Measurements from ENCODE around the gene TOMM6. TPM values are rescaled to one million over a fixed set of nuclear protein-coding genes. Genes with fewer than 3 reads are reported as not detected.
"Not testable (repeated sequence)": the region's sequence is repeated elsewhere in the genome, so short reads cannot be mapped to it uniquely, and the experiment has no call there.

The TOMM6 gene
- total RNA-seq, 1 donor from 2014 or later = 226 TPM

DNA sequence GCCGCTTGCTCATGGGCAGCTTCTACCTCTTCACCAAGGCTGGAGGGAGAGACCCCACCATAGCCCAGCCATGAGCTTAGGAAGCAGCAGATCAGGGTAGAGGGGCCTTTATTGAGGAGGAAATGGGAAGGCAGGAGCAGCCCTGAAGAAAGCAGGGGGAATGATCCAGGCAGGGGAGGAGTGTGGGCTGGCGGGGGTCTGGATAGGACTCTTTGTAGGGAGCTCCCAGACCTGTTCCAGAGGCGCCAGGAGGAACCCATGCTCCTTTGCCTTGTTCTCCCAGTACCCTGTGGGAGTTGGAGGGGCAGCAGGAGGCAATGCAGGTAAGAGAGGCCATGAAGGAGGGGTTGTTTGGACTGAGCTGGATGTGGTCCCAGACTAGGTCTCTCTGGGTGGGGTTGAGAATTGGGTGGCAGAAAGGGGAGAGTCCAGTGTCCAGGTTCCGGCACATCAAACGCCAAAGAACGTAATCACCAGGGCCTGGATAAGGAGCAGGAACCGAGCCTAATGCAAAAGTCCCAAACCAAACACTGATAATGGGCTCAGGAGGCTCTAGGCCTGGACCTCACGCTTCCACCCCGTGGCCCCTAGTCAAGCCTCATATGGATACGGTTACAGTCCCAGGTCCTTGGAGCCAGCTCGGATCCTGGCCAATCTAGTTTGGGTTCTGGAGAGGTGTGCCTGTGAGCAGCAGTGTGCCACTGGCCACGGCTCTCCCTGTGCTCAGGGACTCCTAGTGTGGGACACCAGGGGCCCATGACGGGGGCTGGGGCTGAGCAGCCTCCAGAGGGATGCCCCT, 28.2 kb upstream of the TOMM6 start:
- no peak for ATAC-seq
- intact Hi-C loops (cut with DNase I) = no loop called here
- no peak for DNase-seq (ENCODE audit: missing footprints)

DNA sequence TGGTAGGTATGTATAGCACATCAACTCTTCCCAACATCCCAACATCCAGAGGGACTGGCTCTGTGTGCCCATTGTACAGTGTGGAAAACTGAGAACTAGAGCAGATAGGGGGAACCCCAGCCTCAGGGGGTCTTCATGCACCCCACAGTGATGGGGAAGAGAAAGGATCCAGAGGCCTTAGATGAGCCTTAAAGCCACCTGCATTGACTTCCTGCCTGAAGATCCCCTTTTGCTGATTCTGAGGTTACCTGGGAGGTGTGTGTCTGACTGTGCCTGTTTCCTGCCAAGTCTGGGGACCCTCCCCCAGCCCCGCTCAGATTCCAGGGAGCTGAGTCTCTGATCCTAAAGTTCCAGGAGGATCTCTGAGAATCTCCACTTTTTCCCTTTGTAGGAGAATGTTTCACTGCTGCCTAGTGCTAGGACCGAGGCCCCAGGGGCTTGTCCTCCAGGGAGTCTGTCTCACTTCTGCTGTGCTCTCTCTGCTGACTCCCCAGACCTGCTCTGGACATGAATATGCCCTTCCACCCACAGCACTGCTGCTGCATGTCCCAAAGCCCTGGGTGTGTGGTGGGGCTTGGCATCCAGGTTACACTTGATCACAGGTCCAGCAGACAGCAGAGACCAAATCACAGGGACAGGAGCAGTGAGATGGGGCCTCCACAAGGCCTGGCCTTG, 27.5 kb upstream of the TOMM6 start:
- DNase-seq (ENCODE audit: missing footprints) (no peak), ATAC-seq (peak; percentile 24)
- intact Hi-C loops (cut with DNase I) = no loop called here

DNA sequence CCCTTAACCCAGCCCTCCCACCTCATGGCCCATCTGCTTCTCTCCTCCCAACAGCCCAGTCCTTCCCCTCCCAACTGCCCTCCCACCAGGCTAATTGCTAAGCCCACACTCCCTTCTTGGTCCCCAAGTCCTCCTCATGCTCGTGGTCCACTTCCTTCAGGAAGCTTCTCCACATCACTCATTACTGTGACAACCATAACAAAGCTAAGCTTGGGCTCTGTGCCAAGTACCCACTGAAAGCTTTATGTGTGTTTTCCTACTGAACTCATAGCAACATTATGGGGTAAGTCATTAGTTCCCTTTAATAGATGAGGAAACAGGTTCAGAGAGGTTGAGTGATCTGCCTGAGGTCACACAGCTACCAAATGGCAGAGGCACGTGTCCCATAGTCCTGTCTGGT, 24.0 kb upstream of the TOMM6 start:
- DNase-seq (ENCODE audit: missing footprints) (no peak), ATAC-seq (no peak)
- intact Hi-C loops (cut with DNase I) = no loop called here

- intact Hi-C loops (cut with DNase I); ATAC-seq; DNase-seq (ENCODE audit: missing footprints): not testable (repeated sequence)
Measured at GRCh38 chr6:41766043-41766664, 21.3 kb upstream of the TOMM6 start.

GRCh38 chr6:41767112-41767833, 20.2 kb upstream of the TOMM6 start:
- ATAC-seq = peak; percentile 83
- DNase-seq (ENCODE audit: missing footprints) = no peak
- intact Hi-C loops (cut with DNase I) = no loop called here

- intact Hi-C loops (cut with DNase I) = no loop called here
- DNase-seq (ENCODE audit: missing footprints) = no peak
- ATAC-seq = no peak
Measured at GRCh38 chr6:41768545-41769308, 18.8 kb upstream of the TOMM6 start.

- ATAC-seq = no peak
- intact Hi-C loops (cut with DNase I) = no loop called here
- DNase-seq (ENCODE audit: missing footprints) = no peak
Measured at GRCh38 chr6:41769376-41769775, 18.1 kb upstream of the TOMM6 start.

- DNase-seq (ENCODE audit: missing footprints) = no peak
Measured at GRCh38 chr6:41770381-41771057, 17.0 kb upstream of the TOMM6 start.

GRCh38 chr6:41771058-41771983, 16.2 kb upstream of the TOMM6 start:
- intact Hi-C loops (cut with DNase I) = no loop called here
- DNase-seq (ENCODE audit: missing footprints) (no peak), ATAC-seq (no peak)

More at GRCh38 chr6:41770381-41771057, 17.0 kb upstream of the TOMM6 start:
- ATAC-seq = no peak
- intact Hi-C loops (cut with DNase I) = no loop called here

DNA sequence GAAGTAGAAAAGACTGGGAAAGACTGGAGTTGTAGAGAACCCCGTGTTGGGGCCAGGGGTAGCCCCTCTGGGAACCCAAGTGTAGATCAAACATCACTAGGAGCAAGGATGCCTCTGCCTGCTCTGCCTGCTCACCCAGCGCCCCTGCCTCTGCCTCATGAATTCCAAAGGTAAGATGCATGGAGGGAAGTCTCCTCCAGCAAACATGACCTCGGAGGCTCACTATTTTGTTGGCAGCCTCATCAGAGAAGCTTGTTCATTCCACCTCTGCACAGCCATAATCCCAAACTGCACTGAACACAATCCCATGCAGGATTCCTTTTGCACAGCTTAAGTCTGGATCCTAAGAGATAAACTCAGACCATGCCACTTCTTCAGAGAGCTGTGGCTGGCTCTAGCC, 12.7 kb upstream of the TOMM6 start:
- intact Hi-C loops (cut with DNase I) = loop anchor here (5.0 kb wide), 3 partner anchors 78 to 408 kb away; no protein-coding TSS in a partner anchor
- no peak for ATAC-seq
- no peak for DNase-seq (ENCODE audit: missing footprints)

DNA sequence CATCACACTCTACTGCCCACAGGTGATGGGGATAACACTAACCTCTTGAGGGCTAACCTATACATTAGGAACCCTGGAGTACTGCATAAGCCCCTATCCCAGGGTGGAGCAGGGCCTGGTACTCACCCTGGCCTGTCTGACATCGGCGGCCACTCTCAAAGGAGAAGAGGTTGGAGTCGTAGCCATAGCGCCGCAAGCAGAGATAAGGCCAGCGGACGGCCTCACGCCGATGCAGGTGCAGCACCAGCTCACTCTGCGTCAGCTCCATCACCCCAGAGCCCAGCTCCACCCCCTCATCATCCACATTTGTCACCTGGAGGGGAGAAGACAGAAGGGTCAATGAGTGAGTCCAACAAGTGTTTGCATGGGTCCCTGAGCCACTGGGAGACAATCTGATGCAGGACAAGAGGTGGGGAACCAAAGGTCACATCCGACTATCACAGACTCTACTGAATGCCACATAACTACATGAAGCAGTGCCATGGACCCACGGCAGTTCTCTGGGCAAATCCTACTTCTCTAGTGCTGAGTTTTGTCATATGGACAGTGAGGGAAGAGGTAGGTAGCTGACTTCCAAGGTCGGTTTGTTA, 12.1 kb upstream of the TOMM6 start:
- intact Hi-C loops (cut with DNase I) = loop anchor here (5.0 kb wide), 3 partner anchors 78 to 408 kb away; no protein-coding TSS in a partner anchor
- DNase-seq (ENCODE audit: missing footprints) (no peak), ATAC-seq (no peak)

DNA sequence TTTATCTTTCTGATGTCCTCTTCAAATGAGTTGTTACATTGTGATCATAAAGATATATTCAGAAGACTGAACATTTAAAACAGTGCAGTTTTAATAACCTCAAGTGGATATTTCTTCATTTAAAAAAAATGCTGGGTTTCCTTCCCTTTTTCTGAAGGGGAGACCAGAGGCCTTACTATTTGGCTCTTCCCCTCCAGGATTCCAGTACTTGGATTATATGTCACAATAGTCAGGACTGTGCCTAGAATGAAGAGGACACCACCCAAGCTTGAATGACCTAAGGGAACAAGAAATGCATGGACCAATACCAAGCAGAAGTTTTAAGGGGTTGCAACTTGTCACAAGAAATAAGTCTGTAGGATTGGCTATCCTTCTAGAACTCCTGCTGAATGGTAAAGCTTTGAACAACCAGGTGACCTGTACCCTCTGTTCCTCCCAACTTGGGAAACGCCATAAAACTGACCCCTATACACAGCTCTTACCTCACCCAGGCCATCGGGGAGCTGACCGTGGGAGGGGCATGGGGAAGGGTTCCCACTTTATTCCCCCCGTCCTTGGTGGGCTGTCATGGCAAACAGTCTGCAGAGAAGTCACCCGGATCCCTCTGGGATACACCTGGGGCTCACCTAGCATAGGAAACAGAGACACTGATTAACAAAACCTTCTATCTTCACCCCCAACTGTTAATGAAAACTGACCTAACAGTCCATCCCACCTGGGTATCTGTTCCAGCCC, 9.8 kb upstream of the TOMM6 start:
- intact Hi-C loops (cut with DNase I) = loop anchor here (2.0 to 5.0 kb wide), 4 partner anchors 43 to 410 kb away; partner anchors contain the start of gene TFEB
- ATAC-seq (no peak), DNase-seq (ENCODE audit: missing footprints) (no peak)

GRCh38 chr6:41778895-41779294, 8.6 kb upstream of the TOMM6 start:
- intact Hi-C loops (cut with DNase I) = loop anchor here (2.0 to 5.0 kb wide), 4 partner anchors 44 to 412 kb away; partner anchors contain the start of gene TFEB
- no peak for DNase-seq (ENCODE audit: missing footprints)
- no peak for ATAC-seq

DNA sequence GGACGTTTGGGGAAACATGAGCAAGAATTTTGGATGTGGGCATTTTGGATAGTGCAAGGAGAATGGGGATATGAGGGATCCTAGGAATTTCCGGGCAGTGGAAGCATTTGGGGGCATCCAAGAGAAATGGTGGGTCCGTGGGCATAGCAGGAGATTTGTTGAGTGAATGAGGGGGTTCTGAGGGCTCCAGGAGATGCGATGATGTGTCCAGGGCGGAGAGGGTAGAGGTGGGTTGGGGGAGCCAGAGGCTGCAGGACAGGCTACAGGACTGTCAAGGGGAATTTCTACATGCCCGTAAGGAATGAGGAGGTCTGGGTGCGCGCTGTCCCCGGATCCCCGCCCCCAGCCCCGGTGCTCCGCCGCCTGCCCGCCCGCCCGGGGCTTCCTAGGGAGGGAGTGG, 8.2 kb upstream of the TOMM6 start:
- ATAC-seq (no peak), DNase-seq (ENCODE audit: missing footprints) (no peak)
- intact Hi-C loops (cut with DNase I) = loop anchor here (2.0 to 5.0 kb wide), 4 partner anchors 45 to 412 kb away; partner anchors contain the start of gene TFEB

DNA sequence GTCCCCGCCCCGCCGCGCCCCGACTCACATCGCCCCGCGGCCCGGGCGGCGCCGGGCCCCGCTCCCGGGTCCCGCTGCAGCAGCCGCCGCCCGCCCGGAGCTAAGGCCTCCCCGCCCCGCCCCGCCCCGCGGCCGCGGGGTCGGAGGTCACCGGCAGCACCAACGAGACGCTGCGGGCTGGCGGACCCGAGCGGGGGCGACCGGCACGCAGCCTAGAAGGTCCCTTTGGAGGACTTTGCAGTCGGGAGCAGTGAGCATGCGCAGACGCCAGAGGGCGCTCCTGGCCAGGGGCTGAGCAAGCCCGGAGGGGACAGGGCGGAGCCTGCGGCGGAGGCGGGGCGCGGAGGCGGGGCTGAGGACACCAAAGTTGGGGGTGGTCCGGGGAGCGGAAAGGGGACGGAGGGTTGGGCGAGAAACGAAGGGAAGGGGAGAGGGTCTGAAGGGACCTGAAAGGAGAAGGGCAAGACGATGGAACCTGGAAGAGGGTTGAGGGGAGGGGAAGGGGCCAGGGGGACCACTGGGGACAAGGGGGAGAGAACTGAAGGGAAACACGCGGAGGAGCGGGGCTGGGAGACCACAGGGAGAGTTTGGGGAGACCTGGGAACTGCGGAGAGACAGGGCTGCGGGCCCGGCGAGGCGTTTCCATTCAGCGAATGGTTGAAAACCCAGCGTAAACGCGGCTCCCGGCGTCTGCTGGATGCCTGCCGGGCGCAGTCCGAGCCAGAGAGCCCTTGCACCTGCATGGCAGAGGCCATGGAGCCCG, 7.5 kb upstream of the TOMM6 start, which contains the start of gene FRS3:
Gene FRS3 (minus strand): TSS at position 113 of the 763 bp plus-strand sequence. CDS start 2,913 bp downstream, outside the sequence.
- ATAC-seq (peak; percentile 97), DNase-seq (ENCODE audit: missing footprints) (peak; percentile 99)
- intact Hi-C loops (cut with DNase I) = loop anchor here (1.0 to 10.0 kb wide), 8 partner anchors 45 to 1105 kb away; partner anchors contain the start of gene TFEB

Measured in Right ventricle myocardium inferior (tissue), 1 donor.